Activated gamma-delta T cell treated with anti-CD3 and anti-CD28 coated beads, Interleukin-2, amount 50 U/mL, for 16 hours (primary cell): ENCODE data around the gene CDH7.

Experiments used
- DNase-seq: peaks from one replicate; pipeline ENCODE4 v3.0.0-alpha.2; 2020; ENCODE audit warnings: low read depth

The CDH7 gene

GRCh38 chr18:65919663-65920062 is 168.9 kb downstream of the CDH7 start:
- no peak for DNase-seq

- no peak for DNase-seq
Observed at GRCh38 chr18:65922103-65922502, 171.3 kb downstream of the CDH7 start.

GRCh38 chr18:65924904-65925303 is 174.1 kb downstream of the CDH7 start:
- DNase-seq, result no peak

GRCh38 chr18:65934874-65935273 is 184.1 kb downstream of the CDH7 start:
- DNase-seq, result no peak

- no peak for DNase-seq
Observed at GRCh38 chr18:65936678-65937077, 185.9 kb downstream of the CDH7 start.

- DNase-seq, result no peak
Observed at GRCh38 chr18:65937180-65937579, 186.4 kb downstream of the CDH7 start.

GRCh38 chr18:65938592-65939372 is 188.0 kb downstream of the CDH7 start:
- no peak for DNase-seq
